ENCODE data around the gene GPR146. TPM values are rescaled to one million over a fixed set of nuclear protein-coding genes. Genes with fewer than 3 reads are reported as not detected.
A peak's percentile ranks its signal among the peaks of the same experiment; 100 is the strongest.

Gene GPR146
- total and polyA plus RNA-seq, 2 of the 13 experiments (the other 11 are each of a cell fraction or from before 2014, with no cell fraction given): 2.0 to 15.9 TPM

GRCh38 chr7:1092806-1093501 lies 48.6 kb downstream of the GPR146 start (continued):
- TF ChIP-seq CBFB (CRISPR knock-in tag; IDR thresholded peaks at IDR 0.05) (no peak), PAX8 (CRISPR knock-in tag; IDR thresholded peaks at IDR 0.05; ENCODE audit: borderline replicate concordance) (no peak), CEBPZ (IDR thresholded peaks at IDR 0.05; ENCODE audit: low read length) (no peak), ZNF275 (CRISPR knock-in tag; IDR thresholded peaks at IDR 0.05; ENCODE audit: borderline replicate concordance) (no peak), PRPF4 (IDR thresholded peaks at IDR 0.05; ENCODE audit: low read depth, low read length, poor library complexity, severe bottlenecking) (no peak), CBX2 (IDR thresholded peaks at IDR 0.05; ENCODE audit: low read depth, low read length) (no peak), CBX2 (CRISPR knock-in tag; IDR thresholded peaks at IDR 0.05; ENCODE audit: low read depth) (no peak), RAD51 (IDR thresholded peaks at IDR 0.05; ENCODE audit: borderline replicate concordance) (no peak), PRDM15 (CRISPR knock-in tag; IDR thresholded peaks at IDR 0.05) (no peak), ZNF34 (CRISPR knock-in tag; IDR thresholded peaks at IDR 0.05; ENCODE audit: borderline replicate concordance) (no peak), ZMYM4 (CRISPR knock-in tag; IDR thresholded peaks at IDR 0.05) (peak; percentile 38; the same call in 1 of the 2 replicates), ZNF160 (CRISPR knock-in tag; IDR thresholded peaks at IDR 0.05) (peak; percentile 57; the same call in 1 of the 2 replicates), ZNF761 (CRISPR knock-in tag; conservative IDR thresholded peaks at IDR 0.05) (peak; percentile 76), HNRNPL (IDR thresholded peaks at IDR 0.05; ENCODE audit: low read depth, low read length) (peak; percentile 77), KLF6 (CRISPR knock-in tag; IDR thresholded peaks at IDR 0.05) (0 out of 2 replicates have a peak, but pooled peaks have one; percentile 27), TERF1 (CRISPR knock-in tag; IDR thresholded peaks at IDR 0.05) (no peak), HDAC1 (CRISPR knock-in tag; IDR thresholded peaks at IDR 0.05) (peak; percentile 91), HIC2 (CRISPR knock-in tag; IDR thresholded peaks at IDR 0.05; ENCODE audit: low read depth) (peak; percentile 77; the same call in 1 of the 2 replicates)

All from HepG2 (cell line).